ENCODE measurements around the gene TMC1.

Gene TMC1

DNA sequence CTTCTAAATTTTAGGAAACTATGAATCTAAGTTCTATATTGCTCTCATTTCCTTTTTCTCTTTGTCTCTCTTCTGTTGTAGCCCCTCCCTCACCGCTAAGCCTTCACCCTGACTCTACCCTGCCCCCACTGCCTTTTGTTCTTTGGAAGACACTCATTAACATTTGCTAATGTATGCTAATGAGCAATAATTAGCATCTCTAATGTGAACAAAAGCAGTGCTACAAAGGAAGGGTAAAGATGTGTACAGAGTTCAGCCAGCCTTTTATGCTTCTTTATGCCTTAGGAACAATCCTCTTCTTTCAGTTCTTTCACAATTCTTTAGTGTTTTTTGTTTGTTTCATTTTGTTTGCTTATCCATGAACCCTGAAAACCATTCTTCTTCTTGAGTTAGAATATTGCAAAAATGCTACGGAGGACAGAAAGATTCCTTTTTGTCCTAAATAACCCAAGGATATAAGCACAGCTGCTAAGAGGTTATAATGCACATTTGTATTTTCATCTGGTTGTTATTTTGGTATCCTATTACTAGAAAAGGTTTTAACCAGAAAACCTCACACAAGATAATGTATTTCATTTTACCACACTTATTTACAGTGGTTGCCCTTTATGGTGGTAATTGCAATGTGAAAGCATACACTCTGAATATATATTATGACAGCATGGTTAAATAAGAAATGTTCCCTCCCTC is 159.3 kb downstream of the TMC1 start:
- no peak for DNase-seq (ENCODE audit: low read depth)

- DNase-seq (ENCODE audit: low read depth): no peak
Measured at GRCh38 chr9:72681283-72681630, 159.8 kb downstream of the TMC1 start.

GRCh38 chr9:72684615-72685014 is 163.2 kb downstream of the TMC1 start:
- no peak for DNase-seq (ENCODE audit: low read depth)

DNA sequence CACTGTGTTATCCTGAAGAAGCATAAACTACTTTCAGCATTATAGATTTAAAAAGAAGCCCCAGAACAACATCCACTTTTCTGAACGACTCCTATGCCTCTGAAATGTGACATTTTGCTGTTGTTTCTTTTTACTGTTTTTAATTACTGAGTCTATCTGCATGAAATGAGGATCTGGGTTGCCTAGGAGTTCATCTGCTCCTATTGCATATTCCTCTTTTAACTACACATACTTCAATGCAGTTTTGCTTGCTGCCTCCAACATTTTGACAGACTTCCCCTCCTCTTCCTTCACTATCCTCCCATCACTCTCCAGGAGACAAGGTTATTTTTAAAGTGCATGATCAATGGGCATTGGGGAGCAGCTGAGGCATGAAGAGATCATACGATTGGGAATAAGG is 164.5 kb downstream of the TMC1 start:
- no peak for DNase-seq (ENCODE audit: low read depth)

DNA sequence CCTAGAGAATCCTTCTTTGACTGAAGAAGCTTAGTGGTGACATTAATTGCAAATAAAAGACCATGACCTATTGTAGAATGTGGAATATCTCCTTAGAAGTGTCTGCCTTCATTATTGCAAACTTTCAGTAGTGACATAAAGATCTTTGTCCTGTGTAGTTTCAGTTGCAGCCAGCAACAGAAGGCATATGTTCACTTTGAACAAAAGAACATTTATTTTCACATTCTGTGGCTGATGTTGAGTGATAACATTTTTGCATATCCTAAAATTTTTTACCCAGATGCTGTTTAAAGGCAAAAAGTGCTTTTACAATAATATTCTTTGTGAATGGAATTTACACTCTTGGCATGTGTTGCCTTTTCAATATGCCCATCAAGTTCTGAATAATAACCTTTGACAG is 165.9 kb downstream of the TMC1 start:
- no peak for DNase-seq (ENCODE audit: low read depth)

- DNase-seq (ENCODE audit: low read depth): no peak
Measured at GRCh38 chr9:72691671-72692070, 170.3 kb downstream of the TMC1 start.

- DNase-seq (ENCODE audit: low read depth): no peak
Measured at GRCh38 chr9:72695365-72695764, 174.0 kb downstream of the TMC1 start.

DNA sequence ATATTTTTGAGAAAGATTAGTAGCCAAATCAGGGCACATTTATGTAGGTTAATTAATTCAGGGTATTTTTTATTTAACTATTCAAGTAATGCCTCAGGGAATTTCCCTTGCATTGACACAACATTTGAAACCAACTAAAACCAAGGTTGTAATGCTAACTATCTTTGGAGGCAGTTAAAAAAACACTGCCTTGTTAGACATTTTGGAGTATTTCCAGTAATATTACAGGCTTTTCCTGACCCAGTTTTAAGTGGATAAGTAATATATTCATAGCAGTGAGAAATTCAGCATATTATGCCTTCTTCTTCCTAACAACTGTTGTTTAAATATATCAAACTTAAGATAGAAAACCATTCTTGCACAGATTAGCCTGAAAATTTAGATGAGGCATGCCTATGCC is 175.1 kb downstream of the TMC1 start:
- no peak for DNase-seq (ENCODE audit: low read depth)

DNA sequence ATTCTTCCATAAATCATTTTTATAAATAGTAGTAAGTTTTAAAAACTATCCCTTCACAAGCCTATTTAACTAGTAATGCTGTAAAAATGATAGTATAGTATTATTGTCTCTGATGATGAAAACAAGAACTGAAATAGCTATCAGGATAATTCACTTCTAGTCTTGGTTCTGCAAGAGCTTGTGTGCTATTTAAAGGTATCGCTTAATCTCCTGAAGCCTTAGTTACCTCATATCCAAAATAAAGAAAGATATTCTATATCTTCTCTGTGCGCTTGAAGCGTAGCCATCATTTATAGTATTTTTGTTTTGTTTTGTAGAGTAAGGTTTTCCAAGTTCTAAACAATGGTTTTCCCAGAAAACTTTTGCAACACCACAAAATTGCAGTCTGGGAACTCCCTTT is 180.1 kb downstream of the TMC1 start:
- no peak for DNase-seq (ENCODE audit: low read depth)

- no peak for DNase-seq (ENCODE audit: low read depth)
Measured at GRCh38 chr9:72703574-72703973, 182.2 kb downstream of the TMC1 start.

- DNase-seq (ENCODE audit: low read depth): no peak
Measured at GRCh38 chr9:72704688-72705375, 183.4 kb downstream of the TMC1 start.

GRCh38 chr9:72718503-72718902 is 197.1 kb downstream of the TMC1 start:
- no peak for DNase-seq (ENCODE audit: low read depth)

DNA sequence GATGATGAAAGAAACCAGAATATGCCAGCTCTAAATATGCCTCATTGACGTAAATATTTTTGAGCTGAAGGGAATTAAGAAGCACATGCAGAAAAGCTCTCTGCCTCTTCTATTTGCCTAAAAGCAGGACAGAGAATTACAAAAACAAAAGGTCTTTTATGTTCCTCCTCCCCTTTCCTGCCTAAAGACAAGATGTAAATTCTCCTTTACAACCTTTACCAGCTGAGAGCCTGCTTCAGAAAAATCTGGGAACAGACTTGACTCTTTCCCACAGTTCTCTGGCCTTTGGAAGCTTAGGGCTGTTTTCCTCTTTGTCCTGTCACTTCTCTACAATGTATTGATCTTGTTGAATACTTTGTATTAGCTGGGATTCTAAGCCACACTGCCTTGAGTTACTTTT is 199.7 kb downstream of the TMC1 start:
- no peak for DNase-seq (ENCODE audit: low read depth)

GRCh38 chr9:72726947-72727346 is 205.5 kb downstream of the TMC1 start:
- DNase-seq (ENCODE audit: low read depth): no peak

GRCh38 chr9:72728031-72728770 is 206.8 kb downstream of the TMC1 start:
- DNase-seq (ENCODE audit: low read depth): no peak

DNA sequence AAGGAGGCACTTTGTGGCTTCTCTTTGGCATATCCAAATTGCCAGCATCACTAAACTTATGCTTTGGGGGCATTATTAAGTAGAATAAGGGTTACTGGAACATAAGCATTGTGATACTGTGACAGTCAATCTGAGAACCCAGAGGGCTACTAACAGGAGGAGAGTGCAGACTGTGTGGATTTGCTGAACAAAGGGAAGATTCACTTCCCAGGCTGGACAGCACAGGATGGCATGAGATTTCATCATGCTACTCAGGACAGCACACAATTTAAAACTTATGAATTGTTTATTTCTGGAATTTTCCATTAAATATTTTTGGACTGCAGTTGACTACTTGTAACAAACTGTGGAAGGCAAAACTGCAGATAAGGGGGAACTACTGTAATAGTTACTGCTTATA is 212.5 kb downstream of the TMC1 start:
- DNase-seq (ENCODE audit: low read depth): no peak

DNA sequence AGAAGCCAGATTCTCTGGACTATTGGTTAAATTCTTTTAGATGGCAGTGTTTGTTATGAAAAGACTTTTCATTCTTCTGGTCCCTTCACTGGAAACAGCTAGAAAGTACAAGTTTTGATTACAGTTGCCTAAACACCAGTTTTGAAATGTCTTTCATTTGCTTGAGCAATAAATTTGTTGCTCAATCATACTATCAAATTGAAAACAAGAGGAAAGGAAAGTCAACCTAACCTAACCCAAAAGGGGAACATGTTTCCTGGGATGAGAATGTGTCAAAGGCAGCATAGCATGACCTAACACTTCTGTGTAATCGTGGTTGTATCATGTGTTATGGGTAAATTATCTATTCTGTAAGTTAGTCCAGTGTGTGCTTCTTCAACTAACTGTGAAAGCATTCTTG is 213.2 kb downstream of the TMC1 start:
- DNase-seq (ENCODE audit: low read depth): no peak

- no peak for DNase-seq (ENCODE audit: low read depth)
Measured at GRCh38 chr9:72743836-72744235, 222.4 kb downstream of the TMC1 start.

DNA sequence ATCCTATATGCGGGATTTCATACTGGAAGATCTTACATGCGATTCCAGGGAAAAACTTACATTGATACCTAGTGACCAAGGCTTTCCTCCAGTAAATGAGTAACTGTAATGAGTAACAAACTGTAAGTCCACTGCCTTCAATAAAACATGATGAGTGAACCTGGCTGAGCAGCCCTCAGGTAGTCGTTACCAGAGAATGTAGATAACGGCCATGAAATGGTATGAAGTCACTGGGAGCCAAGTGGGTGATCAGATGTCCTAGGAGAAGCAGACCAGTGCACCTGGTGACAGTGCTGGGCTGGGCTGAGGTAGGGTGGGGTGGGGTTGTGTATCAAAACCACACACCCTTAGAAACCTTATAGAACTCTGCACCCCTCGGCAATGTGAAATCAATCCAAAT is 227.9 kb downstream of the TMC1 start:
- DNase-seq (ENCODE audit: low read depth): no peak

DNA sequence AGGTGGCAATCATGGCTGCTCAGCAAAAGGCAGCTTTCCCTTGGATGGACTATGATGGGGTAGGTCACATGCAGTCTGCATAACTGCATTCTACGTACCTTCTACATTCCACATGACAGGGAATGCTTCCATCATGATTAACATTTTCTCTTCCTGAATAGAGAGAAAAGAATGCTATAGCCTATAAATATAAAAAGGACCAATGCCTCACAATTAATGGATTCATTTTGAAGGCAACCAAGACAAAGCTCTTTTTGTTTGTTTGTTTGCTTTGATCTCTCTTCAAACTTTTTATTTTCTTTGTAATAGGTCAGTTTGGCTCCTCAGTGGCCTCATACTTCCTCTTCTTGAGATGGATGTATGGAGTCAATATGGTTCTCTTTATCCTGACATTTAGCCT is 230.1 kb downstream of the TMC1 start:
- DNase-seq (ENCODE audit: low read depth): no peak

DNA sequence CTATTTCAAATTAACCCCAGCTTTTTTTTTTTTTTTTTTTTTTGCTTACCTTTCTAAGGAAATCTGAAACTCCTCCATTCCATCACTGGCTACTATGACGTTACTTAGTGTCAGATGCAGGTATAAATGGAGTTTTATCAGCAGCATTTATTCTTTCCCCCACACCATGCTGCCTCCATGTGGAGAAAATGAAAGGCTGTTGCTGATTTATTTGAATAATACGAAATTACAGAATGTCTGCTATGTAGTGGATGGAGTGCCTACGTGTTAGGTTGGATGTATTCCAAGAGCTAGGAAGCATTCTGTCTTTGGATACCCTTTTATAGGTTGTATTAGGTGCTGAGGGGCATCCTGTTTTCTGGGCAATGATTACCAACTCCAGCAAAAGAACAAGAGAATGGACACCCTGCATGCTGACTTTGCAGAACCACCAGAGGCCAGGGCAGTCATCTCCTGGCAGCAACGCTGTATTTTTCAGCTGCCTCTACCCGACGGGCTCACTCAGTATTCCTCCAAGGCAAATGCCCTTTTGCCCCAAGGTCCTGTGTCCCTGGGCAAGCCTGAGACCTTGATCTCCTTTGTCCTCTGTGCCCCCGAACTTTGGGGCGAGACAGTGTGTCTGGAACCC is 232.0 kb downstream of the TMC1 start:
- DNase-seq (ENCODE audit: low read depth): no peak

DNA sequence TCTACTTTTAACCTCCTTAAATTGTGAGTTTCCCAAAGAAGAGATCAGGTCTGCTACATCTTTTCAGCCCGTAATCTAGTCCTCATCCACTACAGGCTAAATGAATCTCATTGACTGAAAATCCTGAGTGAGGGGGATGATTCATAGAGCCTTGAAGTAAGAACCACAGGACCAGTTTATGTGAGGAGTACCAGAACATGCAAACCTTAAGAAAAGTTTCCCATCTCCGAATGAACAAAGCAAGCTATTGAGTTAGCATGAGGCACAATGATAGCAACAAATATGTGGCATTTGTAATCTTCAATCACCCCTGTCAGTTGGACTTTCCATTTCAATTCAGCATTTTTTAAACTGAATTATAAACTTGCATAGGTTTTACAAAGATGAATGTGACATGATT is 234.4 kb downstream of the TMC1 start:
- DNase-seq (ENCODE audit: low read depth): no peak

GRCh38 chr9:72758944-72759343 is 237.5 kb downstream of the TMC1 start:
- no peak for DNase-seq (ENCODE audit: low read depth)
